ENCODE measurements around the gene FANK1.
A peak's percentile ranks its signal among the peaks of the same experiment; 100 is the strongest.
"Not testable (repeated sequence)": the region's sequence is repeated elsewhere in the genome, so short reads cannot be mapped to it uniquely, and the experiment has no call there.

The FANK1 gene, protein sequence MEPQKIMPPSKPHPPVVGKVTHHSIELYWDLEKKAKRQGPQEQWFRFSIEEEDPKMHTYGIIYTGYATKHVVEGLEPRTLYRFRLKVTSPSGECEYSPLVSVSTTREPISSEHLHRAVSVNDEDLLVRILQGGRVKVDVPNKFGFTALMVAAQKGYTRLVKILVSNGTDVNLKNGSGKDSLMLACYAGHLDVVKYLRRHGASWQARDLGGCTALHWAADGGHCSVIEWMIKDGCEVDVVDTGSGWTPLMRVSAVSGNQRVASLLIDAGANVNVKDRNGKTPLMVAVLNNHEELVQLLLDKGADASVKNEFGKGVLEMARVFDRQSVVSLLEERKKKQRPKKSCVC

DNA sequence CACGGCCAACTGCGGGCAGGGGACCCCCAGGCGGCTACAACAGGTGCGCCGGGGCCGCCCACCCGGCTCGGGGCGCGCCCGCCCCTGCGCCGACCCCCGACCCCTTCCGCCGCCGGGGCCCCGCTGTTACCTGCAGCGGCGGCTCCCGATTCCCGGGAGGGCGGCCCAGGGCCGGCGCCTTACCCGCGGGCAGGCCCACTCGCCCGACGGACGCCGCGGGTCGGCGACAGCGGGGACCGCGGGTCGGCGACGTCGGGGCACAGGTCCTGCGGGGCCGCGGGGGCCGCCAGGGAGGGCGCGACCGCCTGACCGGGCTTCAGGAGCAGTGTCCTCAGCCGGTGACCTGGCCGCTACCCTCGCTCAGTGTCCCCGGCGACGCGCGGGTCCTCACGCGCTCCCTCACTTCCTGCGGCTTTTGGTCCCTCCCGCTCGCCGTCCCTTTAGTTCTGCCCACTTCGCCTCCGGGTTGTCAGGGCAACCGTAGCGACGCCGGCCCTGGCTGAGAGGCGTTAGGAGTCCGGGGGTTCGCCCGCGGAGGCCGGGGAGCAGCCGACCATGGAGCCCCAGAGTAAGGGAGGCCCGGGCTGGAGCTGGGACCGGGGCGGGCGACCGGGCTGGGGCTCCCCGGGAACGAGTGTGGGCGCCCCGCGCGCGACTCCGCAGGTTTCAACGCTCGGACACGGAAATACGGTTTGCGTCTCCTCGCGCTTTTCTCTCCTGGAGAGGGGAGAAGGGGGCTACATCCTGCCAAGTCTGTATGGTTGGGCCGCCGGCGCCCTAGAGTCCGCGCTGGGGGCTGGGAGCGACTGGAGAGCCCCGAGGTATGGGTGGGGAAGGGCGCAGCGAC lies at the start of gene FANK1:
TSS of gene FANK1 (plus strand) at position 477 of the 847 bp plus-strand sequence. CDS start at position 556, 79 bp downstream.
- DNase-seq, result peak; percentile 85

DNA sequence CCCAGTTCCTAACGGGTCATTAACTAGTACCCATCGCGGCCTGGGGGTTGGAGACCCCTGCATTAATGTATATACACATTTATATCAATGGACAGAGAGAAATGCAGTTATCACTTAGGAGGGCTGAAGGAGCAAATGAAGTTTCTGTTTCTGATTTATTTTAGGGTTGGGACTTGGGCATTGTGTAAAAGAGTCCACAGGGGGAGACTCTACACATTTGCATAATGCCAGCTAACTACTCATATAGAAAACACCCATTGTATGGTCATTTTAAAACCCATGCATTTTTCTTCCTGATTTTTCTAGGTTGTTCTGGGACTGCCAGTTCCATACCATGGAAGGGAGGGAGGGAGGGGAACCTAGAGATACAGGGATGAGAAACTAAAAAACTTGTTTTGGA lies 49.5 kb upstream of the FANK1 start:
- no peak for DNase-seq

- DNase-seq, result no peak
Measured at GRCh38 chr10:125848371-125848770, 48.0 kb upstream of the FANK1 start.

DNA sequence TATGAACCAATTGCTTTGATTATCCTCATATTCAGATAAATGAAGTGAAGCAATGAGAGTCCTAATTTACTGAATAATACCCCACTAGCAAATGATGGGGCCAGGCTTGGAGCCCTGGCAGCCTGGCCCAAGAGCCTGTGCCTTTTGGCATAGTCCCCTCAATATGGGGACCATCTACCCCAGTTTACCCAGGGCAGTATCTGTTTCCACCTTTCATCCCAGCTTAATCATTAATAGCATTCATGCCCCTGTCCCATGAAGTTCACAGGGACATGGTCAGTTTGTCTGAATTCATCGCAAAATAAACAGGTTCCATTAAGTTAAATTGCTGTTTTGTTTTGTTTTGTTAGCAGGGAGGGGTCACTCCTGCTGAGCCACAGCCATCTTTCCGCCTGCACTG lies 47.5 kb upstream of the FANK1 start:
- DNase-seq, result no peak

DNA sequence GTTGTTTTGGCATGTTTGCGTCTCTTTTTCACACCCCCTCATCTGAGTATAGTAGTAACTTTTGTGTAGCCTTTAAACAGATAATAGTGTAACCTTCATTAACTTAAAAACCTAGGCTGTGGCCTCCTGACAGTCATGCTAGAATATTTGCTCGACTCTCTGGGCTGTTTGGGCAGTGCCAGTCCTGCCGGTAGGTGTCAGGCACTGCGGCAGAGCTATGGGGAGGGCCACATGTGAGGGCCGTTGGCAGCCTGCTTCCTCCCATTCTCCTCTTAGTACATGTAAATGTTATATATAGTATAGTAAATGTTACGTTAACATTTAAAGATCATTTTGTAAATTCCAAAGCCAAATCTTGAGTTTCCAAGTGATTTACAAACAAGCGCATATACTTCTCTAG lies 46.9 kb upstream of the FANK1 start:
- DNase-seq, result no peak

DNA sequence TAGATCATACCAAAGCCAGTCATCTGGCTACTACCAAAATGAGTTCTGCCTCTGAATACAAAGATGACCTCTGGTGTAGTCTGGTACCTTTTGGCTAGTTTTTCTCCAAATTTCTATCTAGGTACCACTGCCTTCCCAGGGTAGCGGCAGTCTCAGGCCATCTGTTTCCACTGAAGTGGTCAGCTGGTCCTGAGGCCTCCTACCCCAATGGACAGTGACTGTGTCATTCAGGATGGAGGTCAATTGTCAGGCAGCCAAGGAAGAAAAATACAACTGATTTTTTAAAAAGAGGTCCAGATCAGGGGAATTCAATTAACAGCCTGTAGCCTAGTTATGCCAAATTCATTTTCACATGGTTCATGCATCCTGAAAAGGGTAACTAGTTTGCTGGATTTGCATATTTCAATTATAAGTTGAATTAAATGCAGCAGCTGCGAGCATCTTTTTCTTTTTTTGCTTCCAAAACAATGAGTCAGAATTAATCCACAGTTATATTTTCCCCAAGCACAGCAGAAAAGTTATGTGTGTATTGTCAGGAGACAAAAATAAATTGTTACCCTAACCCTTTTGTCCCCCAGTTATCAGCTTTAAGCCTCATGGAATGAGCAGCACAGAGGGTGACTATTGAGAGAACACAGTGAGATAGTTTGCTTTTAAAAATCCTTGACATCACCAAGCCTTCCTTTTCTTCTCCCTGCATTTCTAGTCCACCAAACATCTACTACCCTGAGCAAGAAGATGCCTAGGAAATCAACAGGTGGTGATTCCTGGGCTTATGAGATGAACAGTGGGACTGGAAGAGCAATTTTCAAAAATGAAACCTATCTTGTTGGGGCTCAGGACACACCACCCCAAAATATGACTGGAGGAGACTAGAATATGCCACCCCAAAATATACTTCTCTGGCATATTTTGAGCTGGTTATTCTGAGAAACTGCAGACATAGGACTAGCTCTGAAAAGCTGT lies 45.3 kb upstream of the FANK1 start:
- no peak for DNase-seq

DNA sequence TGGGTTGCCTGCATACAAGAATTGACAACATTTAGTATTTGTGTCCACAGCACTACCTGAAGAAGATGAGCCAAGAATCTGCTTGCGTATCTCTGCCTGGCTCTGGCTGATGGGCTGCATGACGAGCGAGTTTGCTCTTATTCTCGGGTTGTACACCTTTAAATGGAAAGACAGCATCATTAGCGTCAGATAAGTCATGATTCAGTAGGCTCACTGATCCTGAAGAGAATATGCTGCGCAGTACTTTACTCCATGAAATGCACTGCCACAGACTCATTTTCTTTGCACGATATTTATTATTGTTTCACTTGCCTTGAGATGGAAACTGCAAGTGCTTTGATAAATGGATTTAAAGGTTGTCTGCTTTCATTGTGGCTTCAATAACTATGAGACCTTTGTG lies 43.9 kb upstream of the FANK1 start:
- DNase-seq, result no peak

DNA sequence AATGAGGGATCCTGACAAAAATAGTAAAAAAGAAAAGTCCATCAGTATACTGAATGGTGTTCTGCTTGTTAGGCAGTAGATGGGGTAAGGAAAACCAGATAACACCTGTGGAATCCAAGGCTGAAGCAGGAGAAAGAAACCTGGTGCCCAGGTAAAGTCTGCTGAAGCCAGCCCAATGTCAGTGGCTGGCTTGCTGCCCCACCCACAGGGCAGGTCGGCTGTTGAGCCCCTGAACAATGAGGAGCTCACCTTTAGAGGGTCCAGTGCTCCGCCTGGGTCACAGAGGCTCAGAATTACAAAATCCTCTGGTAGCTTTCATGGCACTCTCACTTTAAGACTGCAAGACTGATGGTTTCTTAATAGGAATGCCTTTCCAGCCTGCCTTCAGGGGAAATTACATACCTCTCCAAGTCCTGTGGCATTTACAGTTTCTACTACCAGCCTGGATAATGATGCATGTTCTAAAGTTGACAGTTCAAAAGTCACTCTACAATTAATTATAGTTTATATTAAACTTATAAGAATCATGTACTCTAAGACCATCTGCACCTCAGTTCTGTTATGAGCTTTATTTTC lies 39.1 kb upstream of the FANK1 start:
- no peak for DNase-seq

GRCh38 chr10:125859128-125859817 lies 37.1 kb upstream of the FANK1 start:
- DNase-seq, result no peak

DNA sequence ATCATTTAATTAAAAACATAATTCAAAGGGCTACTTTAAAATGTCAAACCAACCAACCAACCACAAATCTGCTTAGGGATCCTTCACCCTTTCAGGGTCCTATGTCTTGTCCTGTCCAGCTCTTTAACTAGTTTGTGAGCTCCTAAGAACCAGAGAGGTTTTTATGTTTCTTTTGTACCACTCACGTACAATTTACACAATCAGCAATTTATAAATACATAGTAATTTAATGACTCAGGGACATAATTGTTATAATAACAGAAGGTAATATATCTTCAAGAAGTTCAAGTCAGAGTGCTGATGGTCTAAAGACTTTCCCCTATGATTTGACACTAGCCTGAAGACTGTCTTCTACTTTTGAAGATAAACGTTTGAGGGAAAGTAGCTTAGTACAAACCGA lies 31.2 kb upstream of the FANK1 start:
- DNase-seq, result no peak

DNA sequence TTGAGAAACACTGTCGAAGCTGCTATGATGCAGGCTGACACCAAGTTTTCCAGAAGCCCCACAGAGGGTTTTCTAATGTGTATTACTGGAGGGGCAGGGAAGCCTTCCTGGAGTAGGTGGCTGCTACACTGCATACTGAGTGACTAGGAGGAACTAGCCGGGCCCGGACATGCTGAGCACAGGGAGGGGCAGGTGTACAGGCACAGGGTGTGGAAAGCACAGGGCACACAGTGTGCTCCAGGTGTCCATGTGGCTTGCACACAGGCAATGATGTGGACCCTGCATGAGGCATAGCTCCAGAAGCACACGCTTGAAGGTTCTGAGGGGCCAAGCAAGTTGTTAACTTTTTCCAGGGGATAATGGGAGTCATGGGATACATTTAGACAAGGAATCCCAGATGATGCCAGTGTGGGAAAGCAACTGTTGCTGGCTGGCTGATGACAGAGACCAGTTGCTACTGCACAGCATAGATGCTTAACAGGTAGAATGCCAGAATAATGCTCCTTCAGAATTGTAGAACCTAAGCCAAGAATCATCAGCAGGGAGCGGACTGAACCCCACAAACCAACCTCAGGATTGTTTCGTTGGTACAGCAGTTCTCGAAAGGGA lies 29.8 kb upstream of the FANK1 start:
- no peak for DNase-seq

DNA sequence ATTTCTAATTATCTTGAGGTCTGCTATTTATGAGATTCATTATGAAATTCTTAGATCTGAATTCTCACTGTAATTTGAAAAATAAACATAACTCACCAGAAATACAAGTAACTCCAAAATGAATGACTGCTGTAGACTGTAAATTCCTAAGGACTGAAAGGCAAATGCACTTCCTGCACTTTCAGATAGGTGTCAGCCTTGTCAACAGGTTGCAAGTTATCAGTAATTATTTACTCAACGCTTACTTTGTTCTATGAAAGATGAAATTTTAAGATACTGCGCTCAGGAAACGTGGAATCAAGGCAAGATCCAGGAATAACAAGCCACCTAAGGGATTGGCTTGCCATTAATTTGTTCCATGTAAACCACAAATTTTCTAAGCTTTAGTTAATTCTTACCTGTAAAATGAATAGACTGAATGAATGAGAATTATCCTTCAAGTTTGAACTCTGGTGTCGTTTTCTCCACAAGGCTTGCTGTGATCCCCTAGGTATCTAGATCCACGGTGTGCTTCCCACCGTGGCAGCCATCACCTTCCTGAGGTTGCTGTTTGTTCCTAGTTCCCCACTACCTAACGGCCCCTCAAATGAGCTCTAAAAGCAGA lies 27.9 kb upstream of the FANK1 start:
- DNase-seq, result peak; percentile 54

DNA sequence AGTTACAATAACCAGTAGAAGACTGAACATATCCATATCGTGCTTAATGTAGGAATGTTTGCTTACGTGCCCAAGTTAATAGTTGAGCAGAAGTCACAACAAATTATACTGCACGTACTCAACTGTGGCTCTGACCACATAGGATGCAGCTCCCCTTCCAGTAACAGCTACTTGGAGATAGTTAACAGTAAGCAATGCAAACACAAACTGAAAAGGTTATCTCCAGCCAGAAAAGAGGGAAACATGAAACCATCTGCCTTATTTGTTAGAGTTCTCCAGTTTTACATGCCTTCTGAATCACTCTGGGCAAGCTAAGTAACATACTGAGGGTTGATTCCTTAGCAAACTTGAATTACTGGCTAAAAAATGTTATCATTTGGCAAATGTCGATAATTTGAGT lies 25.0 kb upstream of the FANK1 start:
- no peak for DNase-seq

GRCh38 chr10:125878957-125879835 lies 17.2 kb upstream of the FANK1 start:
- DNase-seq, result peak; percentile 74

DNA sequence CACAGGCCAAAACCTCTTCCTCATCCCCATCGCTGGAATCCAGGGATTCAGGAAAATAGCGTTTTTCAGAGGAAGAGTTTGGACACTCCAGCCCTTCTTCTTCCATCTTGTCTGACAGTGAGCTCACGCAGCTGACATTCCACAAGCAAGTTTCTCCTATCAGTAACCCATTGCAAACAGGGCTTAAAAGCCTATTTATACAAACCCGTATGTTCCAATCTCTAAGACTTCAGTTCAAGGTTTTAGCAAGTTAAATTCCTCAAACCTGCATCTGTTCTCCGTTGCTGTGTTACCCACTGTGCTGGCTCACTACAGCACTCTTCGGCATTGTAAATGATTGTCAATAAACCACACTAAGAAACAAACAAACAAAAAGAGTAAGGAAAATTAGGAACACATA lies 15.6 kb upstream of the FANK1 start:
- DNase-seq, result no peak

- no peak for DNase-seq
Measured at GRCh38 chr10:125881192-125881591, 15.2 kb upstream of the FANK1 start, which contains the start of gene DHX32. Gene DHX32, minus strand, starts transcription at chr10:125881292. Its CDS starts 468 bp downstream, at chr10:125880824.

DNA sequence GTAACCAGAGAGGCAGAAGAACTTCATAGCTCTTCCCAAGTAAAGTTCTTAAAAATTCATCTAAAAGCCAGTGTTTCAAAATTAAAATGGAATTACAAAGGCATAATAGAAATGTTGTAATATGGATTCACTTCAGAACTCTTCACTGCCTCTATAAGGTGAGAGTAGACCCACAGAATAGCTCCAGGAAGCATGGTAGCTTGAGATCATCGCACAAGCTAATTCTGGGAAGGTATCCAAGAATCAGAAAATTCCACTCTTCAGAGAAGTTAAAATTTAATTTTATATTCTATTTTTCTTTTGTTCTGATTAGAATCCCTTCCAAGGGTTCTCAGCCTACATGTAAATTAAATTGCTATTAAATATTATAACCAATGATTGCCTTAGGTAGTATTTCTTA lies 13.8 kb upstream of the FANK1 start:
- DNase-seq, result peak; percentile 36

GRCh38 chr10:125883211-125883610 lies 13.2 kb upstream of the FANK1 start:
- no peak for DNase-seq

- DNase-seq, result no peak
Measured at GRCh38 chr10:125886914-125887512, 9.4 kb upstream of the FANK1 start.

GRCh38 chr10:125889441-125889840 lies 6.9 kb upstream of the FANK1 start:
- not testable (repeated sequence) for DNase-seq

Measured in fibroblast of upper back skin (primary cell).